OCI-LY3 (cell line): ENCODE data around the gene ZSWIM6.

Source experiments
- H2AFZ ChIP-seq: fragments of 200-600, 300-600 bp; shearing (Covaris generic); 2 replicates; pipeline ENCODE4 v1.6.0; 2014; ENCODE audit warnings: antibody characterized with exemption, low read depth, low read length
- H3K27ac ChIP-seq: fragments of 200-600, 300-600 bp; sonication (generic); 2 replicates; pipeline ENCODE4 v1.5.1; 2014; ENCODE audit warnings: mild to moderate bottlenecking, low read length, moderate library complexity, mixed read lengths
- H3K27me3 ChIP-seq: fragments of 200-600, 300-600 bp; sonication (generic); 2 replicates; pipeline ENCODE4 v1.6.1; 2014; ENCODE audit warnings: low read depth, low read length, mixed read lengths
- H3K36me3 ChIP-seq: fragments of 200-600, 300-600 bp; sonication (generic); replicated peaks from 2 replicates; pipeline ENCODE3; 2014; ENCODE audit warnings: low read depth, low read length, mixed read lengths
- H3K4me1 ChIP-seq: fragments of 300-600, 200-600 bp; sonication (generic); 2 replicates; pipeline ENCODE4 v1.6.1; 2014; ENCODE audit warnings: low read length, mixed read lengths
- H3K4me2 ChIP-seq: fragments of 200-600, 300-600 bp; sonication (generic); 2 replicates; pipeline ENCODE4 v1.6.1; 2014; ENCODE audit warnings: low read length, mixed read lengths
- H3K4me3 ChIP-seq: fragments of 300-600, 200-600 bp; sonication (generic); 2 replicates; pipeline ENCODE4 v1.5.1; 2014; ENCODE audit warnings: antibody characterized with exemption, mild to moderate bottlenecking, low read length, moderate library complexity
- H3K79me2 ChIP-seq: fragments of 300-600, 200-600 bp; shearing (Covaris generic); 2 replicates; pipeline ENCODE4 v1.6.1; 2014; ENCODE audit warnings: mild to moderate bottlenecking, low read length, mixed read lengths
- H3K9ac ChIP-seq: fragments of 300-600, 200-600 bp; shearing (Covaris generic); 2 replicates; pipeline ENCODE4 v1.6.0; 2014; ENCODE audit warnings: mild to moderate bottlenecking, low read length, moderate library complexity
- H3K9me3 ChIP-seq: fragments of 200-600, 300-600 bp; shearing (Covaris generic); 2 replicates; pipeline ENCODE4 v1.6.1; 2014; ENCODE audit warnings: low read length, mixed read lengths; ENCODE audit not compliant: insufficient read depth
- H4K20me1 ChIP-seq: fragments of 200-600, 300-600 bp; sonication (generic); 2 replicates; pipeline ENCODE4 v1.6.1; 2016; ENCODE audit warnings: low read length, mixed read lengths; ENCODE audit not compliant: insufficient read depth
- EZH2phosphoT487 ChIP-seq: fragments of 200-600 bp; shearing (Covaris generic); IDR thresholded peaks from 2 replicates; pipeline ENCODE4 v1.6.1; 2018; ENCODE audit warnings: antibody characterized with exemption, mixed run types, low read depth
- TF ChIP-seq, protein P1 (sequence below): fragments of 200-600, 300-600 bp; sonication (generic); IDR thresholded peaks from 2 replicates; pipeline ENCODE4 v1.5.1; 2014; ENCODE audit warnings: antibody characterized with exemption, low read length, low read depth

ZSWIM6 gene

DNA sequence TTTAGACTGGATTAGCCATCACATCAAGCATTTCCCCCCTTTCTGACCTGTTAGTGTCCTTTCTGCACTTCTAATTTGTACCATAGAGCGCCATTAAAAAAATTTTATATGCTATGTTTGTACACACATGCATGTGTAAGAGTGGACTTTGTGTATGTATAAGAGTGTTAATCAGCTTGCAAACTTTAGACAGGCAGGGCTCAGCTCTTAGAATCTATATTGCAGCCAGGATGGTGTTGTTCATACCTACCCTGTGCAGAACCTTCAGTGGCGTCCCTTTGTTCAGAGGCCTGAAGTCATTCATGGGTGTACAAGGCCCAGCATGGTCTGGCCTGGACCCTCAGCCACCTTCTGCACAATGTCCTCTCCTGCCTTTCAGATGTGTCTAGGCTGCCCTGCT is 19.7 kb downstream of the ZSWIM6 start:
- no peaks in the 10 kb centered on the region for H3K27me3 ChIP-seq
- H3K9ac ChIP-seq = no peak overlapping the region
- no peak overlapping the region for H3K27ac ChIP-seq
- no peaks in the 10 kb centered on the region for H3K4me1 ChIP-seq
- H2AFZ ChIP-seq = no peak overlapping the region
- peaks cover 34% of the 10 kb centered on the region for H3K79me2 ChIP-seq
- no peak overlapping the region for H3K4me3 ChIP-seq
- H4K20me1 ChIP-seq = peaks cover 26% of the 10 kb centered on the region; the same call in 1 of the 2 replicates
- no peaks in the 10 kb centered on the region for H3K9me3 ChIP-seq
- no peaks in the 10 kb centered on the region for H3K36me3 ChIP-seq
- H3K4me2 ChIP-seq = no peak overlapping the region
- TF ChIP-seq, protein P1, sequence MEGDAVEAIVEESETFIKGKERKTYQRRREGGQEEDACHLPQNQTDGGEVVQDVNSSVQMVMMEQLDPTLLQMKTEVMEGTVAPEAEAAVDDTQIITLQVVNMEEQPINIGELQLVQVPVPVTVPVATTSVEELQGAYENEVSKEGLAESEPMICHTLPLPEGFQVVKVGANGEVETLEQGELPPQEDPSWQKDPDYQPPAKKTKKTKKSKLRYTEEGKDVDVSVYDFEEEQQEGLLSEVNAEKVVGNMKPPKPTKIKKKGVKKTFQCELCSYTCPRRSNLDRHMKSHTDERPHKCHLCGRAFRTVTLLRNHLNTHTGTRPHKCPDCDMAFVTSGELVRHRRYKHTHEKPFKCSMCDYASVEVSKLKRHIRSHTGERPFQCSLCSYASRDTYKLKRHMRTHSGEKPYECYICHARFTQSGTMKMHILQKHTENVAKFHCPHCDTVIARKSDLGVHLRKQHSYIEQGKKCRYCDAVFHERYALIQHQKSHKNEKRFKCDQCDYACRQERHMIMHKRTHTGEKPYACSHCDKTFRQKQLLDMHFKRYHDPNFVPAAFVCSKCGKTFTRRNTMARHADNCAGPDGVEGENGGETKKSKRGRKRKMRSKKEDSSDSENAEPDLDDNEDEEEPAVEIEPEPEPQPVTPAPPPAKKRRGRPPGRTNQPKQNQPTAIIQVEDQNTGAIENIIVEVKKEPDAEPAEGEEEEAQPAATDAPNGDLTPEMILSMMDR = no peak
- TF ChIP-seq EZH2phosphoT487 = no peak

DNA sequence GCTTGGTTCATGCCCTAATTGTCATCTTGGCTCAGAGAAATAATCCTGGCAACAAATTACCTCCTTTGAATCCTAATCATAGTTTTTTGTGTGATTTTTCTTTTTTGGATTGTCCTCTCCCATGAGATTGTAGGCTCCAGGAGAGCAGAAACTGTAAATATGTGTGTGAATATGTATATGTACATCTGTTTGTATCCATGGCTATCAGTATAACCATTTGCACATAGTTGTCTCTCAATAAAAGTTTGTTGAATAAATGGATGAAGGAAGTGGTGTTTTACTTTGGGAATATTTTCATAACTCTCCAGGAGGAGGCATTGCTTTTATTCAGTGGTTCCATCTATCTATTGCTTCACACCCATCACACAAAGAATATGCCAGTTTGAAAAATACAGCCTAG is 20.1 kb downstream of the ZSWIM6 start:
- Histone ChIP-seq H3K9me3 (no peaks in the 10 kb centered on the region), H3K9ac (no peak overlapping the region), H4K20me1 (peaks cover 26% of the 10 kb centered on the region; the same call in 1 of the 2 replicates), H3K36me3 (peaks cover 3% of the 10 kb centered on the region), H3K27me3 (no peaks in the 10 kb centered on the region), H3K4me2 (no peak overlapping the region), H2AFZ (no peak overlapping the region), H3K79me2 (peaks cover 35% of the 10 kb centered on the region), H3K27ac (no peak overlapping the region), H3K4me1 (no peaks in the 10 kb centered on the region), H3K4me3 (no peak overlapping the region)
- no peak for TF ChIP-seq EZH2phosphoT487
- TF ChIP-seq, protein P1 = no peak

DNA sequence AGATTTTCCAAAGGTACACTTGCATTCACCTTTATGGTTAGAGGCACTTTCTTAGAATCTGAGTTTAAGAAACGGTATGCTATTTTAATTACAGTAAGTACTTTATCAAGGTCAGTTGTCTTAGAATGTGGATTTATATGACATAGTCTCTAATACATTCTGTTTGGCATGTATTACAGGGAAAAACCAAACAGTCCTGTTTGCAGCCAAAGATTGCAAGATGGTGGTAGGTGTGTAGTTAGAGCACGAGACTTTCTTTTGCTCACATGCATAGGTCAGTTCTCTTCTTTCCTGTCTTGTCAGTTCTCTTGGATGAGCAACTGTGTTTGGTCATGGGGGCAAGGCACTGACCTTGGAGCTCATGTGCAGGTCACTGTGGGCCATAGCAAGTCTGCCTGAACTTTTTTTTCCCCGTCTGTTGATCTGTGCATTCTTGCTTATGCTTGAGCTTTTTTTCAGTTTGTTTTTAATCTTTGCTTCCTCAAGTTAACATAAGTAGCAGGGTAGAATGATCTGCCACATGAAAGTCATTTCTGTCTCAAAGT is 20.6 kb downstream of the ZSWIM6 start:
- TF ChIP-seq, protein P1 = no peak
- no peak for TF ChIP-seq EZH2phosphoT487

DNA sequence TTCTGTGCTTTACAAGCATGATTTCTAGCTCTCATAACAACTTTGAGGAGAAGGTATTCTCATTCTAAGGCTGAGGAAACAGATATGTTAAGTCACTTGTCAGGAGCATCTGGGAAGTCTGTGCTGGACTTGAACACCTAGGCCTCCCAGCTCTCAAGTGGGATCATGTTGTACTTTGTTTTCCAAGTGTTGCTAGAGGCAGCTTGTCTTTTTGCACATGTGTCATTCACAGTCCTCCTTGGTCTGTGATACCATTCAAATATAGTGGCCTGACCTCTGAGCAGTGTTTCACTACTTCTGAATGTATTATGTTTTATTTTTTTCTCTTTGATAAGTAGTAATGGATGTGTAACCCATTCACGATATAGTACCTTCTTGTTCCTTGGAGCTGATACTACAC is 21.2 kb downstream of the ZSWIM6 start:
- H3K4me2 ChIP-seq = no peak overlapping the region
- H3K27me3 ChIP-seq = no peaks in the 10 kb centered on the region
- H3K27ac ChIP-seq = no peak overlapping the region
- H4K20me1 ChIP-seq = peaks cover 26% of the 10 kb centered on the region; the same call in 1 of the 2 replicates
- H2AFZ ChIP-seq = no peak overlapping the region
- H3K79me2 ChIP-seq = peaks cover 36% of the 10 kb centered on the region
- no peak for TF ChIP-seq EZH2phosphoT487
- TF ChIP-seq, protein P1 = no peak
- peaks cover 3% of the 10 kb centered on the region for H3K36me3 ChIP-seq
- H3K4me1 ChIP-seq = no peaks in the 10 kb centered on the region
- H3K9me3 ChIP-seq = no peaks in the 10 kb centered on the region
- no peak overlapping the region for H3K4me3 ChIP-seq
- no peak overlapping the region for H3K9ac ChIP-seq

More for the DNA sequence above, 20.6 kb downstream of the ZSWIM6 start:
- Histone ChIP-seq H4K20me1 (peaks cover 26% of the 10 kb centered on the region; the same call in 1 of the 2 replicates), H3K27ac (no peak overlapping the region), H3K27me3 (no peaks in the 10 kb centered on the region), H3K36me3 (peaks cover 3% of the 10 kb centered on the region), H3K4me2 (no peak overlapping the region), H2AFZ (no peak overlapping the region), H3K9ac (no peak overlapping the region), H3K4me1 (no peaks in the 10 kb centered on the region), H3K9me3 (no peaks in the 10 kb centered on the region), H3K79me2 (peaks cover 36% of the 10 kb centered on the region), H3K4me3 (no peak overlapping the region)
